Measurements from ENCODE around the gene SIGLEC8.
A peak's percentile ranks its signal among the peaks of the same experiment; 100 is the strongest.

The SIGLEC8 gene

GRCh38 chr19:51461723-51462161 lies 3.5 kb upstream of the SIGLEC8 start:
- Histone ChIP-seq H3K14ac (ENCODE audit: low read length) (no peak overlapping the region), H3K18ac (ENCODE audit: low read length) (no peak overlapping the region), H3K9ac (ENCODE audit: low read length) (no peak overlapping the region), H3K27ac (ENCODE audit: low read depth, low read length) (no peak overlapping the region), H3K36me3 (ENCODE audit: control insufficient read depth in 1 of 2, insufficient read depth in 2 of 2, low read length in 2 of 2) (no peaks in the 10 kb centered on the region), H4K12ac (ENCODE audit: low read depth, low read length) (no peak overlapping the region), H4K91ac (ENCODE audit: low read depth, low read length) (no peak overlapping the region), H4K8ac (ENCODE audit: low read depth, low read length) (no peak overlapping the region), H3K4ac (ENCODE audit: low read depth, low read length) (no peak overlapping the region), H3K4me2 (ENCODE audit: low read length) (no peak overlapping the region), H2AFZ (ENCODE audit: insufficient read depth, low read length, poor library complexity) (no peak overlapping the region), H3K27me3 (ENCODE audit: insufficient read depth, low read length) (no peaks in the 10 kb centered on the region), H3K79me1 (ENCODE audit: low read length) (peaks cover 1% of the 10 kb centered on the region), H3K4me1 (ENCODE audit: control insufficient read depth in 1 of 2, insufficient read depth in 2 of 2, low read length in 2 of 2) (no peaks in the 10 kb centered on the region), H3K79me2 (ENCODE audit: control insufficient read depth, insufficient read depth, low read length, poor library complexity) (no peaks in the 10 kb centered on the region), H3K23ac (ENCODE audit: low read length) (no peak overlapping the region), H2BK120ac (ENCODE audit: insufficient read depth, low read length, poor library complexity) (no peak overlapping the region), H2BK12ac (ENCODE audit: low read length) (no peak overlapping the region), H3K9me3 (ENCODE audit: insufficient read depth, low read depth, low read length) (peaks cover 21% of the 10 kb centered on the region), H2AK5ac (ENCODE audit: low read length) (no peak overlapping the region), H2BK5ac (ENCODE audit: low read depth, low read length, poor library complexity) (no peak overlapping the region), H3K4me3 (ENCODE audit: low read depth, low read length) (no peak overlapping the region)
- no peak for DNase-seq
- WGBS (ENCODE audit: extremely low coverage, insufficient coverage, insufficient read length), result no CpG with 5 or more reads among the region's 8 CpGs

- H4K91ac ChIP-seq (ENCODE audit: low read depth, low read length), result no peak overlapping the region
- H3K4me3 ChIP-seq (ENCODE audit: low read depth, low read length), result no peak overlapping the region
- H3K36me3 ChIP-seq (ENCODE audit: control insufficient read depth in 1 of 2, insufficient read depth in 2 of 2, low read length in 2 of 2), result no peaks in the 10 kb centered on the region
- peaks cover 24% of the 10 kb centered on the region for H3K9me3 ChIP-seq (ENCODE audit: insufficient read depth, low read depth, low read length)
- H4K12ac ChIP-seq (ENCODE audit: low read depth, low read length), result peak overlapping the region; percentile 68
- H4K8ac ChIP-seq (ENCODE audit: low read depth, low read length), result peak overlapping the region; percentile 77
- no peak overlapping the region for H3K9ac ChIP-seq (ENCODE audit: low read length)
- H3K4me2 ChIP-seq (ENCODE audit: low read length), result peak overlapping the region; percentile 25
- no peaks in the 10 kb centered on the region for H3K79me2 ChIP-seq (ENCODE audit: control insufficient read depth, insufficient read depth, low read length, poor library complexity)
- no peak overlapping the region for H2BK5ac ChIP-seq (ENCODE audit: low read depth, low read length, poor library complexity)
- H3K18ac ChIP-seq (ENCODE audit: low read length), result no peak overlapping the region
- no peak overlapping the region for H3K14ac ChIP-seq (ENCODE audit: low read length)
- no peak overlapping the region for H3K4ac ChIP-seq (ENCODE audit: low read depth, low read length)
- no peak overlapping the region for H3K23ac ChIP-seq (ENCODE audit: low read length)
- H2BK120ac ChIP-seq (ENCODE audit: insufficient read depth, low read length, poor library complexity), result no peak overlapping the region
- no peak overlapping the region for H3K27ac ChIP-seq (ENCODE audit: low read depth, low read length)
- H2BK12ac ChIP-seq (ENCODE audit: low read length), result no peak overlapping the region
- DNase-seq, result peak in 1 of 2 donors; percentile 21
- H2AK5ac ChIP-seq (ENCODE audit: low read length), result no peak overlapping the region
- no peaks in the 10 kb centered on the region for H3K4me1 ChIP-seq (ENCODE audit: control insufficient read depth in 1 of 2, insufficient read depth in 2 of 2, low read length in 2 of 2)
- peaks cover 1% of the 10 kb centered on the region for H3K79me1 ChIP-seq (ENCODE audit: low read length)
- peak overlapping the region; percentile 8 for H2AFZ ChIP-seq (ENCODE audit: insufficient read depth, low read length, poor library complexity)
- WGBS (ENCODE audit: extremely low coverage, insufficient coverage, insufficient read length), result no CpG with 5 or more reads among the region's 13 CpGs
- no peaks in the 10 kb centered on the region for H3K27me3 ChIP-seq (ENCODE audit: insufficient read depth, low read length)
Observed at GRCh38 chr19:51460164-51460992, 2.1 kb upstream of the SIGLEC8 start.

GRCh38 chr19:51458899-51459505 lies 748 bp upstream of the SIGLEC8 start:
- H3K9me3 ChIP-seq (ENCODE audit: insufficient read depth, low read depth, low read length), result peaks cover 29% of the 10 kb centered on the region
- H3K9ac ChIP-seq (ENCODE audit: low read length), result no peak overlapping the region
- no peak overlapping the region for H2AFZ ChIP-seq (ENCODE audit: insufficient read depth, low read length, poor library complexity)
- H4K12ac ChIP-seq (ENCODE audit: low read depth, low read length), result no peak overlapping the region
- H3K14ac ChIP-seq (ENCODE audit: low read length), result no peak overlapping the region
- H2BK12ac ChIP-seq (ENCODE audit: low read length), result no peak overlapping the region
- no peak overlapping the region for H2AK5ac ChIP-seq (ENCODE audit: low read length)
- WGBS (ENCODE audit: extremely low coverage, insufficient coverage, insufficient read length), result no CpG with 5 or more reads among the region's 14 CpGs
- no peaks in the 10 kb centered on the region for H3K36me3 ChIP-seq (ENCODE audit: control insufficient read depth in 1 of 2, insufficient read depth in 2 of 2, low read length in 2 of 2)
- no peak overlapping the region for H4K91ac ChIP-seq (ENCODE audit: low read depth, low read length)
- peaks cover 1% of the 10 kb centered on the region for H3K79me1 ChIP-seq (ENCODE audit: low read length)
- no peak overlapping the region for H3K27ac ChIP-seq (ENCODE audit: low read depth, low read length)
- H3K27me3 ChIP-seq (ENCODE audit: insufficient read depth, low read length), result no peaks in the 10 kb centered on the region
- no peak overlapping the region for H2BK5ac ChIP-seq (ENCODE audit: low read depth, low read length, poor library complexity)
- H2BK120ac ChIP-seq (ENCODE audit: insufficient read depth, low read length, poor library complexity), result no peak overlapping the region
- no peak overlapping the region for H3K18ac ChIP-seq (ENCODE audit: low read length)
- no peak overlapping the region for H3K4me2 ChIP-seq (ENCODE audit: low read length)
- H3K79me2 ChIP-seq (ENCODE audit: control insufficient read depth, insufficient read depth, low read length, poor library complexity), result no peaks in the 10 kb centered on the region
- H3K4ac ChIP-seq (ENCODE audit: low read depth, low read length), result no peak overlapping the region
- no peaks in the 10 kb centered on the region for H3K4me1 ChIP-seq (ENCODE audit: control insufficient read depth in 1 of 2, insufficient read depth in 2 of 2, low read length in 2 of 2)
- H3K23ac ChIP-seq (ENCODE audit: low read length), result no peak overlapping the region
- H4K8ac ChIP-seq (ENCODE audit: low read depth, low read length), result no peak overlapping the region
- H3K4me3 ChIP-seq (ENCODE audit: low read depth, low read length), result no peak overlapping the region
- DNase-seq, result no peak

GRCh38 chr19:51457351-51458013 lies 772 bp downstream of the SIGLEC8 start:
- no peak overlapping the region for H3K27ac ChIP-seq (ENCODE audit: low read depth, low read length)
- peaks cover 1% of the 10 kb centered on the region for H3K79me1 ChIP-seq (ENCODE audit: low read length)
- no CpG with 5 or more reads among the region's 11 CpGs for WGBS (ENCODE audit: extremely low coverage, insufficient coverage, insufficient read length)
- no peak overlapping the region for H3K4me2 ChIP-seq (ENCODE audit: low read length)
- no peak overlapping the region for H3K4ac ChIP-seq (ENCODE audit: low read depth, low read length)
- H3K27me3 ChIP-seq (ENCODE audit: insufficient read depth, low read length), result no peaks in the 10 kb centered on the region
- no peak overlapping the region for H2AFZ ChIP-seq (ENCODE audit: insufficient read depth, low read length, poor library complexity)
- H3K14ac ChIP-seq (ENCODE audit: low read length), result no peak overlapping the region
- no peak overlapping the region for H3K4me3 ChIP-seq (ENCODE audit: low read depth, low read length)
- no peak overlapping the region for H4K91ac ChIP-seq (ENCODE audit: low read depth, low read length)
- H2BK5ac ChIP-seq (ENCODE audit: low read depth, low read length, poor library complexity), result no peak overlapping the region
- no peak overlapping the region for H3K9ac ChIP-seq (ENCODE audit: low read length)
- no peak overlapping the region for H2BK12ac ChIP-seq (ENCODE audit: low read length)
- H3K79me2 ChIP-seq (ENCODE audit: control insufficient read depth, insufficient read depth, low read length, poor library complexity), result no peaks in the 10 kb centered on the region
- H3K36me3 ChIP-seq (ENCODE audit: control insufficient read depth in 1 of 2, insufficient read depth in 2 of 2, low read length in 2 of 2), result no peaks in the 10 kb centered on the region
- no peak overlapping the region for H2BK120ac ChIP-seq (ENCODE audit: insufficient read depth, low read length, poor library complexity)
- DNase-seq, result no peak
- peaks cover 33% of the 10 kb centered on the region for H3K9me3 ChIP-seq (ENCODE audit: insufficient read depth, low read depth, low read length)
- H4K8ac ChIP-seq (ENCODE audit: low read depth, low read length), result no peak overlapping the region
- no peak overlapping the region for H2AK5ac ChIP-seq (ENCODE audit: low read length)
- no peak overlapping the region for H3K18ac ChIP-seq (ENCODE audit: low read length)
- H3K4me1 ChIP-seq (ENCODE audit: control insufficient read depth in 1 of 2, insufficient read depth in 2 of 2, low read length in 2 of 2), result no peaks in the 10 kb centered on the region
- H4K12ac ChIP-seq (ENCODE audit: low read depth, low read length), result no peak overlapping the region
- H3K23ac ChIP-seq (ENCODE audit: low read length), result no peak overlapping the region

All from trophoblast cell (in vitro differentiated cells and primary cell).